Mammary epithelial cell (primary cell): Measurements from ENCODE around the gene ATP10A.

Experiments
- EZH2 ChIP-seq: IDR thresholded peaks from 2 replicates; pipeline ENCODE4 v1.6.1; 2012; ENCODE audit warnings: low read length, inconsistent platforms, borderline replicate concordance
- TF ChIP-seq, protein P1 (sequence below), 2 donors: IDR thresholded peaks in 1 of 2; conservative IDR thresholded peaks in 1 of 2; 2 replicates each; pipeline ENCODE4 v1.5.1; 2011 to 2012; ENCODE audit warnings: inconsistent platforms in 2 of 2, low read length in 2 of 2, mild to moderate bottlenecking in 2 of 2, control low read depth in 1 of 2, low read depth in 1 of 2; ENCODE audit not compliant: insufficient read depth in 1 of 2; ENCODE audit errors: extremely low read depth in 1 of 2

GRCh38 chr15:25742776-25743547, 120.2 kb downstream of the ATP10A start:
- TF ChIP-seq, protein P1, sequence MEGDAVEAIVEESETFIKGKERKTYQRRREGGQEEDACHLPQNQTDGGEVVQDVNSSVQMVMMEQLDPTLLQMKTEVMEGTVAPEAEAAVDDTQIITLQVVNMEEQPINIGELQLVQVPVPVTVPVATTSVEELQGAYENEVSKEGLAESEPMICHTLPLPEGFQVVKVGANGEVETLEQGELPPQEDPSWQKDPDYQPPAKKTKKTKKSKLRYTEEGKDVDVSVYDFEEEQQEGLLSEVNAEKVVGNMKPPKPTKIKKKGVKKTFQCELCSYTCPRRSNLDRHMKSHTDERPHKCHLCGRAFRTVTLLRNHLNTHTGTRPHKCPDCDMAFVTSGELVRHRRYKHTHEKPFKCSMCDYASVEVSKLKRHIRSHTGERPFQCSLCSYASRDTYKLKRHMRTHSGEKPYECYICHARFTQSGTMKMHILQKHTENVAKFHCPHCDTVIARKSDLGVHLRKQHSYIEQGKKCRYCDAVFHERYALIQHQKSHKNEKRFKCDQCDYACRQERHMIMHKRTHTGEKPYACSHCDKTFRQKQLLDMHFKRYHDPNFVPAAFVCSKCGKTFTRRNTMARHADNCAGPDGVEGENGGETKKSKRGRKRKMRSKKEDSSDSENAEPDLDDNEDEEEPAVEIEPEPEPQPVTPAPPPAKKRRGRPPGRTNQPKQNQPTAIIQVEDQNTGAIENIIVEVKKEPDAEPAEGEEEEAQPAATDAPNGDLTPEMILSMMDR (conservative IDR thresholded peaks at IDR 0.05 in 1 of 2, IDR thresholded peaks at IDR 0.05 in 1 of 2; ENCODE audit: extremely low read depth in 1 of 2, insufficient read depth in 1 of 2, low read depth in 1 of 2, low read length in 2 of 2): no peak
- TF ChIP-seq EZH2: no peak
